PC-3 (cell line): ENCODE results near the gene RPS29.

Source experiments
- EZH2 ChIP-seq: fragments of 300-600 bp; sonication (generic); IDR thresholded peaks from one replicate; pipeline ENCODE4 v1.6.1; 2017; ENCODE audit warnings: antibody characterized with exemption, mild to moderate bottlenecking, low read length; ENCODE audit not compliant: unreplicated experiment
- EZH2phosphoT487 ChIP-seq: fragments of 300-600 bp; sonication (generic); IDR thresholded peaks from 2 replicates; pipeline ENCODE4 v1.6.1; 2018; ENCODE audit warnings: mild to moderate bottlenecking, antibody characterized with exemption, low read length, borderline replicate concordance
- TF ChIP-seq, protein P1 (sequence below): fragments of 300-600 bp; sonication (generic); conservative IDR thresholded peaks from 2 replicates; pipeline ENCODE4 v1.5.1; 2017; ENCODE audit warnings: antibody characterized with exemption, low read depth, mild to moderate bottlenecking, low read length

DNA sequence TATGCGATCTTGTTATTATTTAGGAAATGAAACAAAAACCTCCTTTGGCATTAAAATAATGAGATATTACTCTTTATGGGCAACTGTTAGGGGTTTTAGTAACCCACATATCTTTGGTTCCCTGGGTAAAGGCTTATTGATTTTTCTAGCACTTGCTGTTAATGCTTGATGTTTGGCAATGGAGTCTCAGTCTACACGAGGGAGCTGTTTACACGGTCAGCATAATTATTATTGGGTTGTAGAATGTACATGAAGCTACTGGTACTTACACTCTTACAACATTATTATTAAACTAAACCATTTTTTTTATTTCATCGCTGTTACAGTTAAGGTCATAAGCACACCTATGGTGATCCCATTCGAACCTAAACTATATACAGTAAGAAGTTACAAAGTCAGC is 12.1 kb downstream of the RPS29 start:
- TF ChIP-seq, protein P1, sequence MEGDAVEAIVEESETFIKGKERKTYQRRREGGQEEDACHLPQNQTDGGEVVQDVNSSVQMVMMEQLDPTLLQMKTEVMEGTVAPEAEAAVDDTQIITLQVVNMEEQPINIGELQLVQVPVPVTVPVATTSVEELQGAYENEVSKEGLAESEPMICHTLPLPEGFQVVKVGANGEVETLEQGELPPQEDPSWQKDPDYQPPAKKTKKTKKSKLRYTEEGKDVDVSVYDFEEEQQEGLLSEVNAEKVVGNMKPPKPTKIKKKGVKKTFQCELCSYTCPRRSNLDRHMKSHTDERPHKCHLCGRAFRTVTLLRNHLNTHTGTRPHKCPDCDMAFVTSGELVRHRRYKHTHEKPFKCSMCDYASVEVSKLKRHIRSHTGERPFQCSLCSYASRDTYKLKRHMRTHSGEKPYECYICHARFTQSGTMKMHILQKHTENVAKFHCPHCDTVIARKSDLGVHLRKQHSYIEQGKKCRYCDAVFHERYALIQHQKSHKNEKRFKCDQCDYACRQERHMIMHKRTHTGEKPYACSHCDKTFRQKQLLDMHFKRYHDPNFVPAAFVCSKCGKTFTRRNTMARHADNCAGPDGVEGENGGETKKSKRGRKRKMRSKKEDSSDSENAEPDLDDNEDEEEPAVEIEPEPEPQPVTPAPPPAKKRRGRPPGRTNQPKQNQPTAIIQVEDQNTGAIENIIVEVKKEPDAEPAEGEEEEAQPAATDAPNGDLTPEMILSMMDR, result no peak
- TF ChIP-seq EZH2phosphoT487 (no peak), EZH2 (no peak)
